Pancreas (tissue), 10 donors: Measurements from ENCODE around the gene DDX51. TPM values are rescaled to one million over a fixed set of nuclear protein-coding genes. Genes with fewer than 3 reads are reported as not detected.

Experiments
- ATAC-seq, 4 donors: fragments of 200-7000 bp; cut with Tn5 transposase; one replicate each; pipeline versions ENCODE4 v1.8.0 to v1.9.1; 2020; ENCODE audit warnings: mild to moderate bottlenecking in 4 of 4, moderate library complexity in 4 of 4
- DNase-seq, 6 donors: peaks; one replicate each; pipeline ENCODE4 v3.0.0-alpha.2; 2020
- FAIRE-seq: peaks from 2 replicates; lab custom pipeline; 2012; peaks lifted over from hg19 to GRCh38; lab: Jason Lieb, UNC
- H3K27ac ChIP-seq, 4 donors: fragments of 200-600 bp; sonication (generic); 1 replicate in 3 of 4; 2 replicates in 1 of 4; pipeline versions ENCODE4 v1.5.0 to v1.8.0; 2020
- H3K27me3 ChIP-seq, 4 donors: fragments of 200-600 bp; one replicate each; pipeline ENCODE4 v1.8.0; 2021
- H3K36me3 ChIP-seq, 3 donors: fragments of 200-600 bp; sonication (generic) in 1 of 3; one replicate each; pipeline versions ENCODE4 v1.5.0 to v1.8.0; 2020 to 2021
- H3K4me1 ChIP-seq, 3 donors: fragments of 200-600 bp; one replicate each; pipeline ENCODE4 v1.8.0; 2021
- H3K4me3 ChIP-seq, 4 donors: fragments of 200-600 bp; sonication (generic) in 2 of 4; one replicate each; pipeline versions ENCODE4 v1.5.0 to v1.8.0; 2020 to 2021
- H3K9me3 ChIP-seq, 4 donors: fragments of 200-600 bp; one replicate each; pipeline ENCODE4 v1.8.0; 2021
- WGBS, 2 donors: extraction: QIAGEN DNeasy Blood & Tissue Kit; methylation state at CpG; one replicate each; pipeline ENCODE4 v1.1.7; 2013; 5-methylcytosine and 5-hydroxymethylcytosine counted together
- intact Hi-C, 3 donors: fragments of 100-400 bp; cut with DNase I; formaldehyde crosslinking; loops; one replicate each; pipeline versions ENCODE4 v1.11.1 to v1.14.2; 2022
- polyA plus RNA-seq, 2 donors: library from polyadenylated mRNA; stranded (reverse); fragments of 200-250 nt; gene quantifications; one replicate each; pipeline ENCODE4 v1.2.3, GENCODE V29; 2013
- total RNA-seq, 6 donors: library from RNA; stranded (reverse); fragmentation: NEBNext Ultra II Directional in 4 of 6; extraction: Animal tissue kit (Norgen Biotek cat#: 25700) in 4 of 6; gene quantifications; one replicate each; pipeline versions ENCODE4 v1.2.1 to v1.2.4, GENCODE V29; 2021 to 2023
- TF ChIP-seq, protein P1 (sequence below), 4 donors: fragments of 200-600 bp; sonication (generic) in 3 of 4; IDR thresholded peaks; one replicate each; pipeline versions ENCODE4 v1.5.0 to v1.8.0; 2021; ENCODE audit warnings: antibody characterized with exemption in 4 of 4
- donor health status: healthy with polysubstance abuse.
- donor health status: DM: no; HTN: no; CAD: no; lungs with moderate emphysema.
- donor health status: DM: no; HTN: no; CAD: no.
- donor health status: control.
- donor health status: control.
- donor health status: Bipolar disorder and iron deficiency.
- donor health status: DM: yes; HTN: yes; CAD: no.
- donor health status: DM: no; HTN: no; CAD: no.
- donor health status: DM: no; HTN: no; CAD: no.
- donor health status: DM: yes; HTN: yes; CAD: no.

Gene DDX51
- total and polyA plus RNA-seq, 8 donors: 7.8 to 46.7 (median 13.7) TPM

DNA sequence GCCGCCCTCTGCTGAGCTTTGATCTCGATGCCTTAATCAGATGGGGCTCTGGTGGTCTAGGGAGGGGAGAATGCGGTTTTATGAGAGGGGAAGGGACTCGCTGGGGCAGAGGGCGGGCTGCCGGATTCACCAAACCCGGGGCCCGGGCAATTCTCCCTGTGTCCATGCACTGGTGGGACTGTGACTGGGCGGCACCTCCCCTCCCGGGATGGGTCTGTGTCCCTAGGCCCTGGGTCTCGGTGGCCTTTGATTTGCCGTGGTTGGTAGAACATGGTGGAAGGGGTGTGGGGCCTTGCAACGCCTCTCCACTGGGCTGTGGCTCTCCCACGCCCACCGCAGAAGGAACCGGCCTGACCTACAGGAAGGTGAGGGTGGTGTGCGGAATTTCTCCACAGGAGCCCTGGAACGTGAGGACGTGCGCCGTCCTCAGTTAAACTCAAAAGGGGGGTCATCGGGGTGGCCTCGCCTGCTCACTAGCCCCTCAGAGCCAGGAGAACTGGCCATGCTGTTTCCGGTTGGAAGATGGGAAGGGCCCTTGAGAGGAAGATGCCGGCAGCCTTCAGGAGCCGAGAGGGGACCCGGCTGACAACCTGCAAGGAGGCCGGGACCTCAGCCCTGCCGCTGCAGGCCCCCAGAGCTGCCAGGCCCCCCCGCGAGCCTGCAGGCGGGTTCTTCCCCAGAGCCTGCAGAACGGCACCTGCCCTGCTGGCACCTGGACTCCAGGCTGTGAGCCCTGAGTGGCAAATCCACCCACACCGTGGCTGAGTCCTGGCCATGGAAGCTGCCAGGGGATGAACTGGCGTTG is 43.7 kb upstream of the DDX51 start:
- no peaks in the 10 kb centered on the region for H3K9me3 ChIP-seq
- peak in 1 of 6 donors; percentile 72 for DNase-seq
- 86 to 90% methylated on average over 33 to 35 of the region's 35 CpGs for WGBS, 2 donors
- TF ChIP-seq, protein P1, sequence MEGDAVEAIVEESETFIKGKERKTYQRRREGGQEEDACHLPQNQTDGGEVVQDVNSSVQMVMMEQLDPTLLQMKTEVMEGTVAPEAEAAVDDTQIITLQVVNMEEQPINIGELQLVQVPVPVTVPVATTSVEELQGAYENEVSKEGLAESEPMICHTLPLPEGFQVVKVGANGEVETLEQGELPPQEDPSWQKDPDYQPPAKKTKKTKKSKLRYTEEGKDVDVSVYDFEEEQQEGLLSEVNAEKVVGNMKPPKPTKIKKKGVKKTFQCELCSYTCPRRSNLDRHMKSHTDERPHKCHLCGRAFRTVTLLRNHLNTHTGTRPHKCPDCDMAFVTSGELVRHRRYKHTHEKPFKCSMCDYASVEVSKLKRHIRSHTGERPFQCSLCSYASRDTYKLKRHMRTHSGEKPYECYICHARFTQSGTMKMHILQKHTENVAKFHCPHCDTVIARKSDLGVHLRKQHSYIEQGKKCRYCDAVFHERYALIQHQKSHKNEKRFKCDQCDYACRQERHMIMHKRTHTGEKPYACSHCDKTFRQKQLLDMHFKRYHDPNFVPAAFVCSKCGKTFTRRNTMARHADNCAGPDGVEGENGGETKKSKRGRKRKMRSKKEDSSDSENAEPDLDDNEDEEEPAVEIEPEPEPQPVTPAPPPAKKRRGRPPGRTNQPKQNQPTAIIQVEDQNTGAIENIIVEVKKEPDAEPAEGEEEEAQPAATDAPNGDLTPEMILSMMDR (IDR thresholded peaks at IDR 0.05): no peak
- H3K4me1 ChIP-seq: peaks cover 0 to 5% (median 0%) of the 10 kb centered on the region in 3 donors
- no peaks in the 10 kb centered on the region for H3K27me3 ChIP-seq
- FAIRE-seq: no peak
- H3K36me3 ChIP-seq: no peaks in the 10 kb centered on the region
- no peak overlapping the region for H3K27ac ChIP-seq
- no peak overlapping the region for H3K4me3 ChIP-seq
- intact Hi-C loops: no loop called here
- no peak for ATAC-seq

DNA sequence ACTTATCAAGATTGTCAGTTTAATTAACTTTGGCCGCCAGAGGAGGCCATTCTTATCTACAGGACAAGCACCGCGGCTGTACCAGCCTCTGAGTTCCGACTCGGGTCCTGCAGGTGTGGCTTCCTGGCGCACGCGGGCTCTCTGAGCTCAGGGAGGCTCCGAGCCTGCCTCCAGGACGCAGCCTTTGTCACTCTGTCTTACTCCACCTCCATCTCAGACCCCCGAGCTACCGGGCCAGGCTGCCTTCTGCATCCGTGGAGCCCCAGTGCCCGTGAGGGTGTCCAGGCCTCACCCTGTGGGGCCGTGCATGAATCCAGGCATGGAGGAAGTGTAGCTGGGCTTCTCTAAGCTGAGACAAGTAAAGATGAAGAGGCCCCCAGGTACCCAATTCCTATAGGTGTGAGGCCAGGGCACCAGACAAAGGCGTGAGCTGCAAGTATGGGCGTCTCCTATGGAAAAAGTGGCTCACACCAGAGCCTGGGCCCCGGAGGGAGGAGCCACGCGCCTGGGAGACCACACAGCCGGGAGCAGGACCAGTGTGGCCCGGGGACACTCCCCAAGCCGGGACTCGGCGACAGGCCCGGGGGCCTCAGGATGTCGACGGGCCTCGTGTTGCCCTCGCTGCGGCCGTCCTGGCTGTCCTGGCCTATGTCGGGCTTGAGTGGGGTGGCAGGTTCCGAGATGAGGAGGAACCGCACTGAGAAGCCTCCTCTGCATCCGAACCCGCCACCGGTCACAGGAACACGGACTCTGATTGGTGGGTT is 42.9 kb upstream of the DDX51 start:
- FAIRE-seq (no peak), DNase-seq (peak in 1 of 6 donors; percentile 57), ATAC-seq (no peak)
- Histone ChIP-seq H3K4me3 (no peak overlapping the region), H3K36me3 (no peaks in the 10 kb centered on the region), H3K4me1 (peaks cover 0 to 5% (median 0%) of the 10 kb centered on the region in 3 donors), H3K27ac (no peak overlapping the region), H3K9me3 (no peaks in the 10 kb centered on the region), H3K27me3 (no peaks in the 10 kb centered on the region)
- intact Hi-C loops: no loop called here
- TF ChIP-seq, protein P1 (IDR thresholded peaks at IDR 0.05): no peak
- WGBS, 2 donors: 63 to 70% methylated on average over 39 of the region's 39 CpGs

DNA sequence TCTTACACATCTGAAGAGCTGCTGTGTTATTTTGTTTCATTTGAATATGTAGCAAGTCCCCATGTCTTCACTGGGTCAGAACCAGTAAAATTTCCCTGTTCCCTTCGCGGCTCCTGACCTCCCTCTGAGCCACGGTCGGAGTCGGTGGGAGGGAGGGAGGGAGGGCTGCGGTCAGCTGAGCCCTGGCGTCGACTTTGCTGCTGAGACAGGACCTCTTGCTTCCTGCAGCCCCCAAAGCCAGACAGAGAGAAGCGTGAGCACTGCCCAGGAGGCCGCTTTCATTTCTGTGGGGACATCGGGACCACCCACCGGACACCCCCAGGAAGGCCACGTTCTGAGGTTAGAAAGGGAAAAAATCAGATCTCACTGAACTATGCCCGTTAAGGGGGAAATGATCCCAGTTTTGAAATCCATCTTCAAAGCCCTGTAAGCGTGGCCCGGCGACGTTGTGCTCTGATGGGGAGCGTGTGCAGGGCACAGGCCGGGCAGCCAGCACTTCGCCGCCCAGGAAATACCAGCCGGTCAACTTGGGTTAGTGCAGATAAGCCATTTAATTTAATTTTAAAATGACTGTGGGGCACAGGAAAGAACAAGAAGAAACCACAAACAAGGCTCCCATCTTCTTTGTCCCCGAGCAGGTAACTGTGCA is 42.2 kb upstream of the DDX51 start:
- ATAC-seq: no peak
- no peaks in the 10 kb centered on the region for H3K9me3 ChIP-seq
- peak in 1 of 6 donors; percentile 25 for DNase-seq
- H3K36me3 ChIP-seq: no peaks in the 10 kb centered on the region
- TF ChIP-seq, protein P1 (IDR thresholded peaks at IDR 0.05): no peak
- WGBS, 2 donors: 45 to 53% methylated on average over 24 of the region's 24 CpGs
- no peaks in the 10 kb centered on the region for H3K27me3 ChIP-seq
- H3K4me1 ChIP-seq: peaks cover 0 to 5% (median 0%) of the 10 kb centered on the region in 3 donors
- FAIRE-seq: no peak
- no peak overlapping the region for H3K27ac ChIP-seq
- H3K4me3 ChIP-seq: no peak overlapping the region
- intact Hi-C loops: no loop called here

DNA sequence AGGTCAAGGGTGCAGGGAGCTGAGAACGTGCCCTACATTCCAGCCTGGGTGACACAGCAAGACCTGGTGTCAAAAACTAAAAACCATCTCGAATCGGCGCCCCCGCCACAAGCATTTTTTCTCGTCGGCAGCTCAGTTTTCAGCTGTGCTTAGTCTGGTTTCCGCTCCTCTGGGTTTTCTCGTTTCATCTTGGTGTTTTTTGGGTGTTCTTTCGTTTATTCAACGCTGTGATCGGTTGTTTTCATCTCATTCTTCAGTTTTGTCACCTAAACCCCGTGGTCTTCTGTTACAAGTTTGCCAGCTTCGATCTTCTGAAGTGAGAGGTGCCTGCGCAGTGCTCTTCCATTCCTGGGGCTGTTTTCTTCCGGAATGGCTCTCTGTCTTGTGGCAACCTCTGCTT is 41.6 kb upstream of the DDX51 start:
- H3K27ac ChIP-seq: no peak overlapping the region
- TF ChIP-seq, protein P1 (IDR thresholded peaks at IDR 0.05): no peak
- H3K9me3 ChIP-seq: no peaks in the 10 kb centered on the region
- H3K4me3 ChIP-seq: no peak overlapping the region
- no peak for ATAC-seq
- H3K4me1 ChIP-seq: peaks cover 0 to 5% (median 0%) of the 10 kb centered on the region in 3 donors
- no peak for FAIRE-seq
- peak in 1 of 6 donors; percentile 9 for DNase-seq
- intact Hi-C loops: no loop called here
- no peaks in the 10 kb centered on the region for H3K36me3 ChIP-seq
- no peaks in the 10 kb centered on the region for H3K27me3 ChIP-seq
- WGBS, 2 donors: 60 to 63% methylated on average over 16 of the region's 16 CpGs
